CD4-positive, alpha-beta T cell treated with Interleukin-2 at 100 ng/mL for 4 hours (primary cell): ENCODE results near the gene CCM2.
"Not testable (repeated sequence)": the region's sequence is repeated elsewhere in the genome, so short reads cannot be mapped to it uniquely, and the experiment has no call there.

Source experiments
- DNase-seq: peaks from one replicate; pipeline ENCODE4 v3.0.0-alpha.2; 2020; ENCODE audit warnings: low spot score

Gene CCM2

DNA sequence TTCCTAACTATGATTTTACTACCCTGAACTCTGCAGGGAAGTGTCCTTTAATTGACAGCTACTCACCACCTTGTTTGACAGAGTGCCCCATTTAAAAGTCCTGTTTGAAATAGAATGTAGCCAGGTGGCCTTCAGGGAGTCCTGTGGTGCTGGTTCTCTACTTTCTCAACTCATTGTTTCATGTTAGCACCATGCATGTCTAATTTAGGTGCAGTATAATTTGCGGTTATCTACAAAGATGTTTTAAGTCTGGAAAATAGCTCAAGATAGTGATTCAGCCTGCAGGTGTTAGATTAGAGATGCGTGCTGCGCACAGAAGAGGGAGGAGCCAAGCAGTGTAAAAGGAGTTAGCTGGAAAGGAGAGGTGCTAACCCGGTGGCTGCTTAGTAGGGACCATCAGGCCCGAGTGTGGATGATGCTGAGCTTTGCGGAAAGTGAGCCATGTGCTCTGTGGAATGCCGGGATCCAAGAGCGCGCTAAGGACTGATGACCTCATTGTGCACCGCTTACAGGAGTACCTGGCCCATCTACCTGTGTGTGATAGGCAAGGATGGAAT, 1.2 kb downstream of the CCM2 start:
- peak; percentile 83 for DNase-seq

DNA sequence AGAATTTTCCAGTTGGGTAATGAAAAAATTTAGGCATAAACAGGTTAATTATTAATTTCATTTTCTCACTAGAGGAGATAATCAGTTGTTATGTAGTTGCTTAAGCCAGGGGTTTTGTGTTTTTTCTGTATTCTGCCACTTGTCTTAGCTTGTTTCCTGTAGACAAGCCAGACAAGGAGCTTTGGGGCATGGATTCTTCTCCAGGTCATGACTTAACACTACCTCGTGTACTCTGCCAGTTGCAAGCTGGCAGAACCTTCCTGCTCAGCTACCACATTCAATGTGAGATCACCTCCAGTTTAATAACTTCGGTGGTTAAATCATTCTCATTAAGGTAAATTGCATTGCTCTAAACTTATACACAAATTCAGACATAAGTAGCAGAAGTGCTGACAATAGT, 1.8 kb downstream of the CCM2 start:
- no peak for DNase-seq

DNA sequence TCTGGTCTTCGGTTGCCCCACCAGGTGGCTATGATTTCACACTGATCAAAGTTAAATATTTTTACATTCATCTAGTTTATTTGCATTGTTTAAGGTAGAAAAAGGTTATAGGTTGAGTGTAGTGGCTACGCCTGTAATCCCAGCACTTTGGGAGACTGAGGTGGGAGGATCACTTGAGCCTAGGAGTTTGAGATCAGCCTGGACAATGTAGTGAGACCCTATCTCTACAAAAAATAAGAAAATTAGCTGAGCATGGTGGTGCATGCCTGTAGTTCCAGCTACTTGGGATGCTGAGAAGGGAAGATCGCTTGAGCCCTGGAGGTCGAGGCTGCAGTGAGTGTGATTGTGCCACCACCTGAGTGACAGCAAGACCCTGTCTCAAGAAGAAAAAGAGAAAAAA, 3.8 kb downstream of the CCM2 start:
- no peak for DNase-seq

DNA sequence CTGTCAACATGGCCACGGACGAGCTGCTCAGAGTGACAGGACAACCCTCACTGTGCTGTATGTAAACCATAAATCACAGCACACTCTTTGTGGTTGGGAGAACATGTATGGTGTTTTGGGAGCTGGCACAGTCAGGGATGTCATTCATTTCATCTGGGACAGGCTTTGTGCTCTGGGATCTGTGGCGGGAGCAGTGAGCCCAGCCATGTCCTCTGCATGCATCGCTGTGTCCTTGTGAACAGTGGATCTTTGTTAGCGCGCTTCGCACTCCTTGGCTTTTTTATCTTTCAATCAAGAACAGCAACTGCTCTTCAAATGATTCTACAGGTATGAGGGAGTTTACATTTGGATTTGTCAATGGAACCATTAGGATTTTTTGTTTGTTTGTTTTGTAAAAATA, 7.1 kb downstream of the CCM2 start:
- no peak for DNase-seq

DNA sequence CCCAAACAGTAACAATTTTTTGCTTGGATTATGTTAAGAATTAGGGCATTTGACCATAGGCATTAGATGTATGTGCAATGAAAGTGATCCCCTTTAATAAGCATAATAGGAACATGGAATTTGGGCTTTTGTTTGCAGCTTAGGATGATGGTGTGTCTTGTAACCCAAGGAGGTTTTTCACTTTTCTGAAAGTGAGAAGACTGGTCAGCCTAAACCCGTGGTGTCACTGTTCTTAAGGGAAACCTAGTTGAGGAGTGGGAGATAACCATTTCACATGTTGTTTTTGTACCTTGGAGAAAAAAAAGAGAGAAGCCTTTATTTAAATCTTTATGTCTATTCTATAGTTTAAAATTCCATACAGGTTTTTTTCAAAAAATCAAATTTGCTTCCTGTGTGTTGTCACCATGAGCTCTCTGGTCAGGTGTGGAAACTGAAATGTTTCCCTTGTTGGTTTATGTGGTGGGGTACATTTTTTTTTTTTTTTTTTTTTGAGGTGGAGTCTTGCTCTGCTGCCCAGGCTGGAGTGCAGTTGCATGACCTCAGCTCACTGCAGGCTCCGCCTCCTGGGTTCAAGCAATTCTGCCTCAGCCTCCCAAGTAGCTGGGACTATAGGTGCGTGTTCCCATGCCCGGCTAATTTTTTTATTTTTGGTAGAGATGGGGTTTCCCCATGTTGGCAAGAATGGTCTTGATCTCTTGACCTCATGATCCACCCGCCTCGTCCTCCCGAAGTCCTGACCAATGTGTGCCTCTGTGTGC, 7.7 kb downstream of the CCM2 start:
- DNase-seq: no peak

DNA sequence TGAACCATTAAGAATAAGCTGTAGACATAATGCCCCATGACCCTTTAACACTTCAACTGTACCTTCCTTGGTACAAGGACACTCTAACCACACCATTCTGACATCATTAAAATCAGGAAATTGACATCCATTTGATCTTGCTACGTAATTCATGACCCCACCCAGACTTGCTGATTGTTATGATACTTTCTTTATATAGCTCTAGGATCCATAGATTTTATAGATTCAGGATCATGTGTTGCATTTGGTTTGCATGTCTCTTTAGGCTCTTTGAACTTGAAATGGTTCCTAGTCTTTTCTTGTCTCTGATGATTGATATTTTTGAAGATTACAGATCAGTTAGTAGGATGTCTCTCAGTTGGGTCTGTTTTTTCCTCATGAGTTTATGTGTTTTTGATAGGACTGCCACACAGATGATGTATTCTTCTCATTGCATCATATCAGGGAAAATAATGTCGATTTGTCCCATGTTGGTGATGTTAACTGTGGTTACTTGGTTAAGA, 13.5 kb downstream of the CCM2 start:
- DNase-seq: no peak

DNA sequence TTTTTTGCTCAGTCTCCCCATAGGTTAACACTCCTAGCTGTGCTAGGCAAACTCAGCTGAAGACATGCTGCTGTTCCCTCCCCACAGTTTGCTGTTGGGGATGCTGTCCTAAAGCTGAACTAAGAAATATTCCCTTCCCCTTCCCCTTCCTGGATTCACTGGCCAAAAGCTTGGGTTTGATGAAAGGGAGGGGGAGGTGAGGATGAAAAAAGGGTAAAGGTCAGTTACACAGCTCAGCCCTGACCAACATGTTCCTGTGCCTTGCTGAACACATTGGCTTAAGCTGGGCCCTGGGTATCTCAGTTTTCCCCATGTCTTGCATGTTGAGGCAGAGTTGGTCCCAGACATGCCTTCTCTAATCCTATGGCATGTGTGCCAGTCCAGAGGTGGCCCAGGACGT, 15.3 kb downstream of the CCM2 start:
- DNase-seq: no peak

DNA sequence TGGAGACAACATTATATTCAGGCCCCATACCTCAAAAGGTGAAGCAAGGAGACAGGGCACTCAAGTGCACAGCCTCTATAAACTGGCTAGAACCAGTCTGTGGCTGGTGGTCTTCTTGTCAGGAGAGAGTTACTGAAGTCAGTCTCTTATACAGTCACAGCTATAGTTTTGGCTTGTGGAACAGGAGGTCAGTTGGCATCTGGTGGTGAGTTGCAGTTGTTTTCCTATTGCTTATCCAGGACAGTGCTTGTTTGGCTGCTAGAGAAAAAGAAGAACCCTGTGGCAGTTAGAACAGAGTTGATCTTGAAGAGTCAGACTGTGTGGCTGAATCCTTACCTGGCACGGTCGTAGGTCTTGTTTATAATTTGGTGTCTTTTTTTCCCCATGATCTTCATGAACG, 17.3 kb downstream of the CCM2 start:
- DNase-seq: no peak

DNA sequence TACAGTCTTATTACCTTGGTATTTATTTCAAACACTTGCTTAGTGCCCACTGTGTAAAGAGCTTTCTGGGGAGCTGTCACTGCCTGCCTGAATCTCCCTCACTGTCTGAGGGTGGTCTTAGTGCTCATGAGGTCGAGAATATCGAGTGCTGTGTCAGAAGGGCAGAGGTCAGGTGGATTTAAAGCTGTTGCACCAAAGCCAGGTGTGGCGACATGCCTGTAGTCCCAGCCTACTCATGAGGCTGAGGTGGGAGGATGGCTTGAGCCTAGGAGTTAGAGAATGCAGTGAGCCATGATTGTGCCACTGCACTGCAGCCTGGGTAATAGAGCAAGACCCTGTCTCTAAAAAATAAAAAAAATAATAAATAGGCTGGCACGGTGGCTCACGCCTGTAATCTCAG, 20.9 kb downstream of the CCM2 start:
- DNase-seq: no peak

DNA sequence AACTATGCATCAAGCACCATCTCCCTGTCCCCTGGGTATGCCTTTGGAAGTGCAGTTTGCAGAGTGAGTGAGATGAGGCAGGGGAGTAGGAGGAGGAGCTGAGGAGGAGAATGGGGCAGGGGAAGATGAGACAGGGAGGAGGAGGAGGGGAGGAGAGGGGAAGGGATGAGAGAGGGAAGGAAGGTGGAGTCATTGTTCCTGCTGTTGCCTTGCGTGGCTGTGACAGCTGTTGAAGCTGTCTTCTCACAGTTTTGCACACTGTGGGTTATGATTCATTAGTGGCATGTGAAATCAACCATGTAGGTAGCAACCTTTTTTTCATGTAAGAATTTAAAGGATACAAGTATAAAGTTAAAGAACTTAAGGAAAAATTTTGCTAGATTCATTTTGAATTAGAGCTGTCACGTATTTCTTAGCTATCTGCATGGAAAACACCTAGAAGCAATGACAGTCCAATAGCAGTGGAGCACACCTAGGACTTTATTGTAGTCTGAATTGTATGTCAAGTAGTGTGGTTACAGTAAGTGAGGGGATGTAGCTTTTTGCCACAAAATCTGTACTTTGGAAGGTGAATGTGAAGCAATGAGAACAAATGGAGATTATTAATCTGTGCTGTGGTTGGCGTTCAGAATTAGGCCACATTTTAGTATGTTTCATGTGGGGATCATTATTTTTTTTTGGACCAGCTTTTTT, 21.7 kb downstream of the CCM2 start:
- no peak for DNase-seq

DNA sequence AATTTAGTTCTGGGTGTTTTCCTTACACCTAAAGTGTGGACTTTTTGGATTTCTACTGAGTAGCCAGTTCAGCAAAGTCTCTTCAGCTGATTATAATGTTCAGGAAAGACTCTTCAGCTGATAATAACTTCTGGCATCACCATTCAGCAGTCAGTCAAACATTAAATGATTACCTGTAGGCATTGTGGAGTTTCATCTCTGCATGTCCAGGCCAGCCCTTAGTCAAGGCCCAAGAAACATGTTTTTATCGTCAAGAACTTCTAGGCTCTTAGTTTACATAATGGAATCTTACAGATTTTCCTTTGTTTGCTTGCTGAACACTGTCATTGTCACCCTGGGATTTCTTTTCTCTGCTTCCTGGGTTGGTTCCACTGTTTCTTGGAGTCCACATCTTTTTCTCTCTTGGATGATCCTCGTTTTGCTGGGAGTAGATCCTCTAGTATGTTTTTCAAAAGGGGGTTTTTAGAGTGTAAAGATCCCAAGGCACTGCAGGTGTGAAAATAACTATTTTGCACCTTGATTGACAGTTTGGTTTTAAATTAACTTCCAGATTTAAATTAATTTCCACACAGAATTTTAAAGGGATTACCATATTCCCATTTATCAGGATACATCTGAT, 24.2 kb downstream of the CCM2 start:
- no peak for DNase-seq

DNA sequence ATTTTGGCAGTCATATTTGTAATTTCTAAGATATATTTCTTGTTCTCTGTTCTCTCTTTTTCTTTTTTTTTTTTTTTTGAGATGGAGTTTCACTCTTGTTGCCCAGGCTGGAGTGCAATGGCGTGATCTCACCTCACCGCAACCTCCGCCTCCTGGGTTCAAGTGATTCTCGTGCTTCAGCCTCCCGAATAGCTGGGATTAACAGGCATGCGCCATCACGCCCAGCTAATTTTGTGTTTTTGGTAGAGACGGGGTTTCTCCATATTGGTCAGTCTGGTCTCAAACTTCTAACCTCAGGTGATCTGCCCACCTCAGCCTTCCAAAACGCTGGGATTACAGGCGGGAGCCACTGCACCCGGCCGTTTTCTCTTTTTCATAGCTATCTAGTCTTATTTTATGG, 25.5 kb downstream of the CCM2 start:
- DNase-seq: not testable (repeated sequence)

DNA sequence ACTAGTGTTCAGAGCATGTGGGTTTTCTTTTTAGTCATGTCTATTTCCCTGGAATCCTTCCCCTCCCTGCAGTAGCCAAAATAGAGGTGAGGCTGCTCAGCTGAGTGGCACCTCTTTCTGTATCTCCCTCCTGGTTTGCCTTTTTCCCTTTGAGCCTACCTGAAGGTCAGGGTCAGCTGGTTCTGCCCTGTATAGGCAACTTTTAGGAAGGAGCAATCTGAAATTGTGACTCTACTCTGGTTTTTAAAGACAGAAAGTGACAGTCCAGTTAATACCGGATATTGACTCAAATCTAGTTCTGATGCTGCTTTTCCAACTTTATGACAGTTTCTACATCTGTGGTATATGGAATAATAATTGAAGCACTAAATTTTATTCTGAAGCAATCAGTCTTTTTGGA, 26.0 kb downstream of the CCM2 start:
- DNase-seq: no peak

DNA sequence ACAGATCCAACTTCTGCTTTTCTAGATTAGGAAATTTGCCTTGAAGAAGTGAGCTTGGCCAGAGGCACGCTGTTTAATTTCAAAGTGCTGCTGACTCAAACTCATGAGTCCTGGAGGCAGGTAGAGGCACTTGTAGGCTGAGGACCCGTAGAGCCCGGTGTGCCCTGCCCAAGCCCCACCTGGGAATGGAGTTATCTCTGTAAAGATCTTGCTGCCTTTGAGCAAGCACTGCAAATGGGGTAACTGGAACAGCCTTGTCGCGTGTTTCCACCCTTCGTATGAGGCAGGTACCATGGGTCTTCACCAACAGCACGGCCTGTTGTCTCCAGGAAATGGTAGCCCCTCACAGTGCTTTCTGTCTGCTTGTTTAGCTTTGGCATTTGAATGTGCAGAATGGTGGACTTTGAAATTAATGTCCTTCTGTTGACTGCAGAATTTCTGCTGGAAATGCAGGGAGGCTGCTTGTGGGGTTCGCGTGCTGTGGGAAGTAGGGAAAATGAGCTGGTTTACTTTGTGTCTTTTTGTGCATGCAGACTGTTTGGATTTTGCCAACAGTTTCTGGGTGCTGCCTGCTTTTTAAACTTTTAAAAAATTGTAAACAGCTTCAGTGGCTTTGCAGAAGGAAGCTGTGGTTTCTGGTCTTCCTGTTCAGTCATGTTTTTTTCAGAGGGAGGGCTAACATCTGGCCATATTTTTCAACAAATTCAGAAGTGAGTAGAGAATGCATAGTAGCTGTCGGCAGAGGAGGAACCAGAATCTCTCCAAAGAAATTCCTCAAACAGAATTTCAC, 27.2 kb downstream of the CCM2 start:
- peak; percentile 68 for DNase-seq

DNA sequence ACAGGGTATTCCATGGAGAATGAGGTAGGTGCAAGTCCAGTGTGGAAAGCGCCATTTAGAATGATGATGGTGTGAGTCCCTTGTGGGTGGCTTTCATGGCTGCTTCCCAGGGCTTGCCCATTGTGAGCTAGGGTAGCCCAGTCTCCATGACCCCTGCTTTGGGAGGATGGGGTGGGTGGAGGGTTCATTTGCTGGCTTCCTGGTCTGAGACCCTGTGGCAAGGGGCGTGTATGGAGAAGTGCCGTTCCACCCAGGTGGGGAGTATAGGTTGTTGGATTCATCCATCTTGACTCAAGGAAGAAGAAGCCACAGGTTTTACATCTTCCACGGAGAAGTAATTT, 27.7 kb downstream of the CCM2 start:
- no peak for DNase-seq

DNA sequence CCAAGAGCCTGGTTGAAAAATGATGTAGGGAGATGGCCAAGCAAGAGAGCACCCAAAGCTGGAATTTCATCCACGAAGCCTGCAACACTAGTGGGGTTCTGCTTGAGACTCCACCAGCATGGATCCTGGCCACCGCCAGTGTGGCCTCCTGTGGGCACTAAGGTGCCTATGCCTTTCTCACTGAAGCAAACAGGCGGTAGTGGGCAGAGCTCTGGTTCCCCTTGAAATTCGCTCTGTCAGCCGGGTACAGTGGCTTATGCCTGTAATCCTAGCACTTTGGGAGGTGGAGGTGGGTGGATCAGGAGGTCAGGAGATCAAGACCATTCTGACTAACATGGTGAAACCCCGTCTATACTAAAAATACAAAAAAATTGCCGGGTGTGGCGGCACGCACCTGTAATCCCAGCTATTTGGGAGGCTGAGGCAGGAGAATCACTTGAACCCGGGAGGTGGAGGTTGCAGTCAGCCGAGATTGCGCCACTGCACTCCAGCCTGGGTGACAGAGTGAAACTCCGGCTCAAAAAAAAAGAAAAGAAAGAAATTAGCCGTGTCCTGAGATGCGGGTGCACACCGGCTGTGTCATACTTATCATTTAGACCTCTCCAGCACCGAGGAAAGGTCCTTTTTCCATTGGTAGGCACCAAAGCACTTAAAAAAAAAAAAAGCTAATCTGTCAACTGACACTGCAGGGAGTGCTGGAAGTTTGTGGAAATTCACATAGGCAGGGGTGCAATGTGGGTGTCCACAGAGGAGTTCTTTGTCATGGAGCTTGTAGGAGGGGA, 28.3 kb downstream of the CCM2 start:
- DNase-seq: no peak

DNA sequence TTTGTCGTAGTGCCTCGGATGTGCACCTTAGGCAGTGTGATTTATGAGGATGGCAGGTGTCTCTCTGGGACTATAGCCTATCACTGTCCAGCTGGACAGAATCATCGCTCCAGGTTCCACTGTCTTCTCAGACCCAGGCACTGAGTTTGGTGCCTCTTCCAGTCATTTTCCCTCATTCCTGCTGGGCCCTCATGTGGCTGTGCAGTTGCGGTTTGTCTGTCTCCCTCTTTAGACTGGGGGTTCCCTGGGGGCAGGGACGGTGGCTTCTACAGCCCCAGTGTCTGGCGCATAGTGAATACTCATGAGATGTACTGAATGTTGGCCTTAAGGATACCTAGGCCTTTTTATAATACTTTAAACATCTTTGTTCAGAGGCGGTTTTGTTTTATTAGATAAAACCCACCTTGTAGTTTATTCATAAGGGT, 28.9 kb downstream of the CCM2 start:
- DNase-seq: no peak

DNA sequence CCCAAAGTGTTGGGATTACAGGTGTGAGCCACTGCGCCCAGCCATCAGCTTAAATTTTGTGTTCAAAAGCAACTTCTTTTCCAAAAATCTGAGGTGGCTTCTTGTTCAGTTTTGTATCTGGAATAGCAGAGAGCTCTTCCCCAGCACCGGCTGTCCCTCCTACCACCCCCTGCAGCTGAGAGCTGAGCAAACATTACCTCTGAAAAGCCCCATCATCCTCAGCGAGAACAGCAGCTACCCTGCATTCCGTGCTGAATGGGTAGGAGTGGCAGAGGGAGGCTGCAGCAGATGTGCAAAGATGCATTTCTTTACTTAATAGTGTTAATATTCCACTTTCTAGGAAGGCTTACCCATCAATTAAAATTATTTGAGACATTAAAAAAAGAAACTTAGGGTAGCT, 31.8 kb downstream of the CCM2 start:
- DNase-seq: no peak

DNA sequence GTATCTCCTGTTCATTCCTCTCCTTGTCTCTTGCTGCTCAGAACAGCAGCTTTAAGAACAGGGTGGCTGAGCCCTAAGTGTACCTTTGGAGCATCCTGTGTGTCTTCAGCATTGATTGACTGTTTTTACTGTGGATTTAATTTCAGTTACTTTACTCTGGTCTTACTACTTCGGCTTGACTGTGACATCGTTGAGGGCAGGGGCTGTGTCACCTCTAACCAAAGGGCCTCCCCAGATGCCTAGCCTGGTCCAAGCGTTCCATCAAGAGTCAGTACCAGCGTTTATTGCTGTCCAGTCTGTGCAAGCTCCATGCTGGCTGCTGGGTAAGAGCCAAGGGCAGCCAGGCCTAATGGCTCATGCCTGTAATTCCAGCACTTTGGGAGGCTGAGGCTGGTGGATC, 32.4 kb downstream of the CCM2 start:
- DNase-seq: no peak

DNA sequence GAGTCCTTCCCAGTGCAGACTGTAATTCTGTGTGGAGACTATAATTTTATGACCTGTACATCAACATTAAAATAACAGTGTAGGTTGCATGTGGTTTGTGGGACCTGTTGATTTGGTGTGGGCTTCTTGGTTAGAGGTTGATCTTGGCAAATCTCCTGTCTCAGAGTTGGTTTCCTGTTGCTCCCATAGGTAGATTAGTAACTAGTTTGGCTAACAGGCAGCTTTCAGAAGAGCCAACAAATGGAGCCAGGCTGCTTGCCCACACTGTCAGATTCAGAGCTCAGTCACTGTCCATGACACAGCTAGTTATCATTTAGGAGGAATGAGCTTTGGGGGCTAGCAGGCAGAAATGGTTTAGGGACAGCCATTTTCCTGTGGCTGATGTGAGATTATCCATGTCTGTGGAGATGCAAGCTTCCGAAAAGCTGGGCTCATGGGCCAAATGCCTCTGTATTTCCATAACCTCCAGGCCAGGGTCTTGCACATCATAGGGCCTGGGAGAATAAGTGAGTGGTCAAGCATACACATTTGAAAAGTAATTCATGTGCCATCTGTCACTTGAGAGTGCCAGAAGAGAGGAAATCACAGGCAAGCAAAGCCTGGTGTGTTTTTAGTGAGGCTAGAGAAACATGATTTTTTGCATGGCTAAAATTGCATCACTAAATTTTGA, 33.4 kb downstream of the CCM2 start:
- peak; percentile 26 for DNase-seq

DNA sequence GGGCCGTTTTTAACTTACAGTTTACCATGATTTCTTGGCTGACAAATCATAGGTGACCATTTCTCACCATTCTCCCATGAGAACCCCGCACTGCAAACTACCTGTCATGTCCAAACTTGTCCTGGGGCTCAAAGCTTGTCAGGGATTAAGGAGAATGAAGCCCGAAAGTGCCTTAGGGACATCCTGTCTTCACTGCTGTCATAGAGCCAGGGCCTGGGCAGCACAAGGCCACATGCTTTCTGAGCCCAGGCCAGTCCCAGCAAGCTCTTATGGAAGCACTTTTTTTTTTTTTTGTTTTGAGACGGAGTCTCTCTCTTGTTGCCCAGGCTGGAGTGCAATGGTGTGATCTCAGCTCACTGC, 33.9 kb downstream of the CCM2 start:
- no peak for DNase-seq
